SKM-1 (cell line): ENCODE measurements around the gene SPACA6.

Experiments used
- DNase-seq: peaks from one replicate; lab custom pipeline; 2025; ENCODE audit not compliant: unreplicated experiment; lab: John Stamatoyannopoulos, UW

SPACA6 gene

DNA sequence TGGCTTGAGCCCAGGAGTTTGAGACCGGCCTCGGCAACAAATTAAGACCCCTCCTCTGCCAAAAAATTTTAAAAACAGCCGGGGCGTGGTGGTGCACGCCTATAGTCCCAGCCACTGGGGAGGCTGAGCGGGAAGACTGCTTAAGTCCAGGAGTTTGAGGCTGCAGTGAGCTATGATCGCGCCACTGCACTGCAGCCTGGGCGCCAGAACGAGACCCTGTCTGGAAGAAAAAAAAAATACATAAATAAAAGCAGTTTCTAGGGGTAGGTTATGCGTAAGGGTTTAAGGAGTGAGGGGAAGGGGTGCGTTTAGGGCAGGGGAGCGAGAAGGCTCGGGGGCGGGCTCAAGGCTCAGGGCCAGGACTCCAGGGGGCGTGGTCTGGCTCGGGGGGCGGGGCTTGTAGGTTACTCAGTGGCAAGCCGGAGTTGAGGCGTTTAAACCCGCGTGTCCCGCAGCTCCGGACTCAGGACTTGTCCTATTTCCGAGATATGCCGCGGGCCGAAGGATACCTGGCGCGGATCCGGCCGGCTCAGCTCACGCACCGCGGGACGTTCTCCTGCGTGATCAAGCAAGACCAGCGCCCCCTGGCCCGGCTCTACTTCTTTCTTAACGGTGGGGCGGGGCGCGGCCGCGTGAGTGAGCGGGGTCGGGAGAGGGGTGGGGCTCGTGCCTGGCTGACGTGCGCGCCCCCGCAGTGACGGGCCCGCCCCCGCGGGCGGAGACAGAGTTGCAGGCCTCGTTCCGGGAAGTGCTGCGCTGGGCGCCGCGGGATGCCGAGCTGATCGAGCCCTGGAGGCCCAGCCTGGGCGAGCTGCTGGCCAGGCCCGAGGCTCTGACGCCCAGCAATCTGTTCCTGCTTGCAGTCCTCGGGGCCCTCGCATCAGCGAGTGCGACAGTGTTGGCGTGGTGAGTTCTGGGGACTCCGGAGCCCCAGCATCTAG lies 10.7 kb downstream of the SPACA6 start:
- peak; percentile 72 for DNase-seq

DNA sequence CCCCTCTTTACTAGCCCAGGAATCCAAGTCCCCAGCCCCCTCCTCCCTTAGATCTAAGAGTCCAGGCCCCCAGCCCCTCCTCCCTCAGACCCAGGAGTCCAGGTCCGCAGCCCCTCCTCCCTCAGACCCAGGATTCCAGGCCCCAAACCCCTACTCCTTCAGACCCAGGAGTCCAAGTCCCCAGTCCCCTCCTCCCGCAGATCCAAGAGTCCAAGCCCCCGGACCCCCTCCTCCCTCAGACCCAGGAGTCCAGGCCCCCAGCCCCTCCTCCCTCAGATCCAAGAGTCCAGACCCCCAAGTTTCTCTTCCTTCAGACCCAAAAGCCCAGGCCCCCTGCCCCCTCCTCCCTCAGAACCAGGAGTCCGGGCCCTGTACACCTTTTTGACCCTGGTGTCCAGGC lies 11.5 kb downstream of the SPACA6 start:
- no peak for DNase-seq

DNA sequence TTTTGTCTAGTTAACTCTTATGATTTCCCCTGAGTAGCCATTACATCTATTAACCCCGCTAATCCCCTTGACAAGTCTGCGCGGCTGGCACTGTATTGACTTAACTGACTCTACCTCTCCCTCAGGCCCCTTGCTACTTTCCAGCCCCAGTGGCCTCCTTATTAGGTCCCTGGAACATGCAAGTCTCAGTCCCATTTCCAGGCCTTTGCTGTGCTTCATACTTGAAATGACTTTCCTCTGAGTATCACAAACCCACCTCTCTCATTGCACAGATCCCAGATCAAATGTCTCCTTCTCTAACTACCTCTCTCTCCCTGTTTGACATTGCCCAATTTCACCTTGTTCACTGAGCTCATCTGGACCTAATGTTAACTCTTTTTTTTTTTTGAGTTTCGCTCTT lies 13.2 kb downstream of the SPACA6 start:
- no peak for DNase-seq

DNA sequence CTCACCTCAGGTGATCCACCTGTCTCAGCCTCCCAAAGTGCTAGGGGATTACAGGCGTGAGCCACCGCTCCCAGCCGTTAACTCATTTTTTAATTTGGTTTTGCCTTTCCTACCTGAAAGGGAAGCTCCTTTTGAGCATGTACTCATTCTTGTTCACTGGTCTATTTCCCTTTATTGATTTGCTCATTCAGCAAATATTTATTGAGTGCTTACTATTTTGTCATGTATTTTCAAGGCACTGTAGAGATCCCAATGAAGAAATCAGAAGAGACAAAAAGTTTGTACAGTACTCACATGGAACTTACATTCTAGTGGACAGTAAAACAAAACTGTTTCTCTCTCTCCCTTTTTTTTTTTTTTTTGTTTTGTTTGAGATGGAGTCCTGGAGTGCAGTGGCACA lies 13.8 kb downstream of the SPACA6 start:
- DNase-seq = no peak

DNA sequence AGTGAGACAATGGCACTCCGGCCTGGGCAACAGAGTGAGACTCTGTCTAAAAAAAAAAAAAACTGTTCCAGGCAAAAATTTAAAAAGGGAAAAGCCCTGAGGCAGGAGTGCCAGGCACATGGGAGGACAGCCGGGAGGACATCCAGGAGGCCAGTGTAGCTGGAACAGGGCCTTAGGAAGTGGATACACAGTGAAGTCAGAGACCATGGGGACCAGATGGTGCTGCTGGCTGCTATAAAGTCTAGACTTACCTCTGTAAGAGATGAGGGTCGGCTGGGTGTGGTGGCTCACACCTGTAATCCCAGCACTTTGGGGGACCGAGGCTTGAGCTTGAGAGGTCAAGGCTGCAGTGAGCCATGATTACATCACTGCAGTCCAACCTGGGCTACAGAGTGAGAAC lies 15.7 kb downstream of the SPACA6 start:
- no peak for DNase-seq

DNA sequence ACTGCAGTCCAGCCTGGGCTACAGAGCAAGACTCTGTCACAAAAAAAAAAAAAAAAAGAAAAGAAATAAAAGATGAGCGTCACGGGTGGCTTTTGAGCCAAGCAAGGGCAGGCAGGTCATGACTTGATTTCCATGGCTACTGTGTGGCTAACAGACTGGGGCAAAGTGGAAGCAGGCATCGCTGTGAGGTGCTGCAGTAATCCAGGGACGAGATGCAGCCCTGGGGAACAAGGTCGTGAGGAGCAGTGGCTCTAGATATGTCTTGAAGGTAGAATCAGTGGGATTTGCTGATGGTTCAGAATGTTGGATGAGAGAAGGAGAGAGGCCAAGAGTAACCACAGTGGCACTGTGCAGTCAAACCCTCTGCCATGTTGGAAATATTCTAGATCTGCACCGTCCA lies 16.4 kb downstream of the SPACA6 start:
- DNase-seq = no peak

DNA sequence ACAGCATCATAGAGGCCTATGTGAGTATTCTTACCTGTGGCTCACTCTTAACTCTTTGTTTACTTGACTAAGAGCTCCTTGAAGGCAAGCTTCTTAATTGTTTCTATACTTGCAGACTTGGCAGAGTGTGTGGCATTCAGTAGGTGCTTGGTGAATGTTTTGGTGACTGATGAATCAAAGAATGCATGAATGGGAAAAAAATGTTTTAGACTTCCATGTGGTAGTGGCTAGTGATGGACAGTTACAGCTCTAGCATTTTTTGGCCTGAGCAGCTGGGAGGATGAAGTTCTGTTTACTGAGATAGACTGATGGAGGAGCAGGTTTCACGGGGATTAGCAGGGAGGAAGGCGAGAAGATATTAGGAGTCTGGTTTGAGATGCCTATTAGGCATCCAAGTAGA lies 17.0 kb downstream of the SPACA6 start:
- DNase-seq = no peak

DNA sequence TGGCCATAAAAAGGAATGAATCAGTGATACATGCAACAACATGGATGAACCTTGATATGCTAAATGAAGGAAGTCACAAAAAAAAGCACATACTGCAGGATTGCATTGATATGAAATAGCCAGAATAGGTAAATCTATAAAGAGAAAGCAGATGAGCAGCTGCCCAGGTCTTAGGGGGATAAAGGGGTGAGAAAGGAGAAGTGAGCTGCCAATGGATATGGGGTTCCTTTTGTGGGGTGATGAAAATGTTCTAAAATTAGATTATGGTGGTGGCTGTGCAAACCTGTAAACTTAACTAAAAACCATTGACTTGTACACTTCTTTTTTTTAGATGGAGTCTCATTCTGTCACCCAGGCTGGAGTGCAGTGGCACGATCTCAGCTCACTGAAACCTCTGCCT lies 18.6 kb downstream of the SPACA6 start:
- no peak for DNase-seq

DNA sequence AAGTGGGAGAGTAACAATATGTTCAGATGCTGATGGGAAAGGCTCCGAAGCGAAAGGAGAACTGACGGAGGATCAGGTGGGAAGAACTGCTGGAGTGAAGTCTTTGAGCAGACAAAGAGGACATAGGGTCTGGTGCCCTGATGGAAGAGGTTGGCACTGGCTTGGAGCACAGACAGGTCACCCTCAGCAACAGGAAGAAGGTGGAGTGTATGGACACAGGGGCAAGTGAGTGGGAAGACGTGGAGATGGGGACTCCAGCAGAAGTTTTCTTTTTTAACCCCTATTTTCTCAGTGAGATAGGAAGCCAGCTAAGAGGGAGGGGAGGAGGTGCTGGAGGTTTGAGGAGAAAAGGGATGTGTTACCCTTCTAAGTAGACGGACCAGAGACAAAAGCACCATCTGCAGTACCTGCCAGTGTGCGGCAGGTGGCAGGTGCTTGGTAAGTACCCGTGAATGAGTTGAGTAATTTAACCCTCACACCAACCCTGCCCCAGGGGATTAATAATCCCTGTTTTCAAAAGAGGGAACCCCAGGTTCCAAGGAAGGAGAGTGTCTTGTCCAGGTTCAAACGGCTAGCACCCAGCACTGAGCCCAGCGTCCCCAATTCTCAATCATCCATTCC lies 19.4 kb downstream of the SPACA6 start:
- no peak for DNase-seq

DNA sequence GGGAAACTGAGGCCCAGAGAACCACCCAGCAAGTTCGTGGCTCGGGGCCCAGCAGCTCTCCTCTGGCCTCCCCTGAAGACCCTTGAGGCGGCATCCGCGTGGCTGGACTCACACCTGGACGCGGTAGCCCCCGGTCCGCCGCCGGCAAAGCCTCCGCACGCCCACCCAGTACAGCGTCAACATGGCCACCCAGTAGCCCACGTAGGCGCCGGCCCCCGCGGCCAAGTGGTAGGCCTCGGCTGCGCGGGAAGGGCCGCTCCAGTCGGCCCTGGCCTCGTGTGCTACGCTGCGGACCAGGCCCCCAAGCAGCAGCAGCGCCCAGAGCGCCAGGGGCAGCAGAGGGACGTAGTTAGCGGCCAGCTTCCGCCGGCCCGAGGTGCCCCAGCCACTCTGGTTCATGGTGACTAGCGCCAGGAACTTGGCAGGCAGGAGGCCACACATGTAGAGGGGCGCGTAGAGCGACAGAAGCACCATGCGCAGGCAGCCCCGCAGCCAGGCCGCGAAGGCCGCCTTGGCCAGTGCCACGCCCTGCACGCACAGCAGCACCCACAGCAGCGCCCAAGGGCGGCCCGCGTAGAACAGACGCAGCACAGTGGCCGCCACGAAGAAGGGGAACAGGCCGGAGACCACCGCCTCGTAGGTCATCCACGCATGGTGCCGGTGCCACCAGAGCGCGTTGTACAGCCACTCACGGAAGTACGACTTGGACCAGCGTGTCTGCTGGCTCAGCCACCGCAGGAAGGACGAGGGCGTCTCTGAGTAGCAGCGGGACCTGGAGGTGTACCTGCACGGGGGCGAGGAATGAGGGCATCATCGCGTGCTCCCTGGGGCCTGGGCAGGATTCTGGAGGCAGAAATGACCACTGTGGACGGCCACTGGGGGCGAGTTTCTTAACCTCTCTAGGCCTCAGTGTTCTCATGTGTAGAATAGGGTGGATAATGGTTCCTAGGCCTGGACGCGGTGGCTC lies 20.5 kb downstream of the SPACA6 start:
- no peak for DNase-seq

DNA sequence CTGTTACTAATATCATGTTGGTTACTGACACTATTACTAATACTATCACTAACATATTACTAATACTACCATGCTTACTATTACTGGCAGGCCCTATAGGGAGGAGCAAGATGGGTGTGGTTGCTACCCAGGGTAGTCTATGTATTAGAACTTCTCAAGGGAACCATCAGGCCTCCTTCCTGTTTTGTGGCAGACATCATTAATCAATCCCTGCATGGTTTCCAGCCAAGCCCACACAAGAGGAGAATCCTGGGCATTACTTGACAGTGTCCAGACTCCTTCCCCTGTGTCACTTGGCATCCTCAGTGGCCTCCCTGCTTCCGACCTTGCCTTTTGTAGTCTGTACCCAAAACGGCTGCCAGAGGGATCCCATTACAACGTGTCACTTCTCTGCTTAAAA lies 21.7 kb downstream of the SPACA6 start:
- no peak for DNase-seq

DNA sequence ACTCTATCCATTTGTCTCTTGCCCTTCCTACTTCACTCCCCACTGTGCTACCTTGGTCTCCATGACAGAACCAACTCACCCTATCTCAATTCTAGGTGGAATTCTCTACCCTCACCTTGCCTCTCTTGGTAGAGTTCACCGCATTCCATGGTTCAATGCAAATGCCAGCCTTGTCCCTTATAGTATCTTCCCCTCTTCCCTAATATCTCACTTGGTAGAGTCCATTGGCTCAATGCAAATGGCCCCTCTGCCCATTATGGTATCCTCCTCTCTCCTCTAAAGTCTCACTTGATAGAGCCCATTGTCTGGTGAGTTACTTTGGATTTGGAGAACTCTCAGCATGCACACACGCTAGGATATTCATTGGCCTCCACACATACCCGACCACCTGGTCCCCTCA lies 22.7 kb downstream of the SPACA6 start:
- no peak for DNase-seq

DNA sequence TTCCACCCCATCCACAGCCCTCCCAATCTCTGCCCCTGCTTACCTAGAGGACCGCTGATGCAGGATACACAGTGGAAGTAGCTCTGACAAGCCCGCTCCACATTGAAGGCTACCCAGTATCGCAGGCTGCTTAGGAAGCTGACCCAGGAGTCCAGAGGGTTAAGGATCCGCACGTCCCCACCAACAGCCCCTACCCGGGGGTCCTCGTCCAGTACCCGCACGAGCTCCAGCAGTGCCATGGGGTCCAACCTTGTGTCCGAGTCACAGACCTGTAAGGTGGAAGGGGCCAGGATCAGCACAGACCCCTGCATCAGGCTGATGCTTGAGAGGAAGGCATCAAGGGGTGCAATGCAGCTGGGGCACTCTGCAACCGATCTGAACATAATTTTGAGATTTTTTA lies 23.8 kb downstream of the SPACA6 start:
- DNase-seq = no peak

DNA sequence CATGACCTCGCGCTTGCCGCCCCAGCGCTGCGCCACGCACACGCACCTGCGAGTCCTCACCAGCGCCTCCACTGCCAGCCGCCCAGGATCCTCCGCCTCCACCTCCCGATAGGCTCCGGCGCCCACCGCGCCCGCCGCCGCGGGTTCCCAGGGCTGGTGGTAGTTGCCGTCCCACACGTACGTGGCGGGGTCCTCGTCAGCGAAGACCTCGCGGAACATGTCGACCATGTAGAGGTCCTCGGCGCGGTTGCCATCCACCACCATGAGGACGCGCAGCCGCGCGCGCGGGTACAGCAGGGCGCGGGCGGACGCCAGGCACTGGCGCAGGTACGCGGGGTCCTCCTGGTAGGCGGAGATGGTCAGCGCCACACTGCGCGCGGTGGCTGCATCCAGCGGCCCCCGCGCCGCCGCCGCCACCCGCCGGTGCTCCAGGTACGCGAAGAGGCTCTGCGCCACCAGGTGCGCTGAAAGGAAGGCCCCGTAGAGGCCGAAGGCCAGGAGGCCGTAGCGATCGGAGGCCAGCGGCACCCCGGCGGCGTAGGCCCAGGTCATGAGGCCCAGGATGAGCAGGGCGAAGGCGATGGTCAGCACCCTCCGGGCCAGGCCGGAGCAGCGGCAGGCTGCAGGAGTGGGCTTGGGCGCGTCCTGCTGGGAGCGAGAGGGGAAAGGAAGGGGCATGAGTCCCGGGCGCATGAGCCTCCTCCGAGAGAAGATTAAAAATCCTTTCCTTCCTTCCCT lies 26.3 kb downstream of the SPACA6 start:
- no peak for DNase-seq

DNA sequence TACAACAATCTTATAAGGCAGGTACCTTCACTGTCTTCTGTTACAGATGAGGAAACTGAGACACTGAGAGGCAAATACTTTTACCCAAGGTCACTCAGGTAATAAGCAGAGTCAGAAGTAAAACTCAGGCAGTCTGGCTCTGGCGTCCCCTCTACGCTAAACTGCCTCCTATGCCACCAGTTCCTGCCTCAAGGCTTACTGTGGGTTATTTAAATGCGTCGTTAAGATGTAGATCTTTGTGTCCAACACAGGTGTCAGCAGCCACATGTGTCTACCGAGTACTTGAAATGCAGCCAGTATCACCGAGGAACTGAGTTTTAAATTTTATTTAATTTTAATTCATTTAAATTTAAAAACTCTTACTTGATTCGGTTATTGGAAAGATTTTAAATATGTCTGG lies 28.8 kb downstream of the SPACA6 start:
- DNase-seq = no peak

DNA sequence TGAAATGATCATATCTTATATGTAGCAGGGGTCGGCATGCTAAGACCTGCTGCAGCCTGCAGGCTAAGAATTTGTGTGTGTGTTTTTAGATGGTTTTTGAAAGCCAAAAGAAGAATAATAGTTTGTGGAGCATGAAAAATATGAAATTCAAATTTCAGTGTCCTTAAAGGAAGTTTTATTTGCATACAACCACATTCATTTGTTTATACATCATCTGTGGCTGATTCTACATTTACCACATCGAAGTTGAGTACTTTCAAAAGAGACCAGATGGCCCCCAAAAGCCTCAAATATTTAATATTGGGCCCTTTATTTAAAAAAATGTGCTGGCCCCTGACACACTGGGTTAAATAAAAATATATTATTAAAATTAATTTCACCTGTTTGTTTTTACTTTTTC lies 29.4 kb downstream of the SPACA6 start:
- DNase-seq = no peak

DNA sequence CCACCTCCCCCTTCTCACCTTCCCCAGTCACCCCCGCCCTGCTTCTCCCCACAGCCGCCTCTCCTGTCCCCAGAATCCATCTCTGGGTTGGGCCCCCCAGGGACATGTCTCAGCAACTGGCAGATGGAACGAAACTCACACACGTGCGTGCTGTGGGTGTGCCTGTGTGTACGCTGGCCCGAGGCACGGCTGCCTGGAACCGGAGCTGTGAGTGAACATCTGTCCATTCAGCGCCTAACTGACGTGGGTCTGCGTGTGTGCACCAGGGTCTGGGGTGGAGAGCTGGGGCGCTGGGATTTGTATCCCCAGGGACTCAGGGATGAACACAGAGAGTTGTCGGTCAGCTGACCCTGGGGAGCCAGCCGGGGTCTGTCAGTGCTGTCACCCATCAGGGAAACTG lies 31.4 kb downstream of the SPACA6 start:
- DNase-seq = no peak

DNA sequence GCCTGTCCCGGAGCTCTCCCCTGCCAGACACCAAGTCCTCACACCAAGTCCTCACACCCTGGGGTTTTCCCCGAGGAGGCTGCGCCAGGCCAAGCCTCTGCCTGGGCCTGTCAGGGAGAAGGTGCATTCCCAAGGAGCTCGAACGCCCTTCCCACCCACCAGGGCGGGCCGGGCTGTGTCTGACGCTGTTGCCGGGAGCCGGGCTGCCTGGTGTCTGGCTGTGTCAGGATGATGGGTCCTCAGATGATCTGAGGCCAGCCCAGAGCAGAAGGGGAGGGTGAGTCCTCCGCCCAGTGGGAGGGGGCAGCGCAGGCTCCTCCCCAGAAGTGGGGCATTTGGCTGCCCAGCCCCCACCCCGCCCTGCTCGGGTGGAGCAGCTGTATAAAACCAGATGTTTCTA lies 32.9 kb downstream of the SPACA6 start:
- DNase-seq = no peak

DNA sequence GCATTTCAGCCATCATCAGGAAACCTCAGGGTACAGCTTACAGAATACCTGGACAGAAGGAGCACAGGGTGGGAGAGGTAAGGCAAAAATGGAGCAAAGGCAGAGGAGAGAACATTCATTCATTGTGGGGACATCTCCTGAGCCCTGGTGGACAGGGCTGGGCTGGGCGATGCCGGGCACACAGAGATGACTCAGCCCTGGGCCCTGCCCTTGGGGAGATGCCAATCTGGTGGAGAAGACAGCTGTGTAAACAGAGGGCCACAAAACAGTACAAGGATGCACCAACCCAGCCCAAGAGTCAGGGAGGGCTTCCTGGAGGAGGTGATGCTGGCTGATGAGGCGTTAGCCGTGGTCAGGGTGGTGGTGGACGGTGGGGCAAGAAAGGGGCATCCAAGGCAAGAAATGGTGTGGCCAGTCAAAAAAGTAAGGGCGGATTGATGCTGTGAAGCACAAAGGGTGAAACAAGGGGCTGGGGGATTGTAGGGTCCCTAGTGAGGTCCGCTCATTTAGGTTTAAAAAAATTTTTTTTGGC lies 34.3 kb downstream of the SPACA6 start:
- DNase-seq = no peak

DNA sequence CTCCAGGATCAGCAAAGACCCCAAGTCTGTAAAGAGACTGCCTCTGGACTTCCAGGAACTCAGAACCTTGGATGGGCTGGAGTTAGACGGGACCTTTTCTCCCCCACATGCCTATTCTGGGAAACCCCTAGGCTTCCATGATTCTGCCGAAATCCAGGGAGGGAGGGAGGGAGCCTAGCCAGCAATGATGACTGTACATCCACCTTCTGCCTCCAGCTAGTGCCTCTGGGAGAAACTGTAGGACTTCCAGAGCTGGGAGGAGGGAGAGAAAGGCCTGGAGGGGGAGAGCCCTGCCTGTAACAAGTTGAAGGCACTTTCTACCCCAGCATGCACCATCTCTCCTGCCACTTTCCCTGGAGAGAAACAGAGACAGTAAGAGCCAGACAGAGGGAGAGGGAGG lies 36.7 kb downstream of the SPACA6 start:
- no peak for DNase-seq
